NCI-H1436 (cell line): ENCODE measurements around the gene RAD51B.
"Not testable (repeated sequence)": the region's sequence is repeated elsewhere in the genome, so short reads cannot be mapped to it uniquely, and the experiment has no call there.

ENCODE experiments used
- DNase-seq: peaks from one replicate; lab custom pipeline; 2025; lab: John Stamatoyannopoulos, UW

The RAD51B gene

DNA sequence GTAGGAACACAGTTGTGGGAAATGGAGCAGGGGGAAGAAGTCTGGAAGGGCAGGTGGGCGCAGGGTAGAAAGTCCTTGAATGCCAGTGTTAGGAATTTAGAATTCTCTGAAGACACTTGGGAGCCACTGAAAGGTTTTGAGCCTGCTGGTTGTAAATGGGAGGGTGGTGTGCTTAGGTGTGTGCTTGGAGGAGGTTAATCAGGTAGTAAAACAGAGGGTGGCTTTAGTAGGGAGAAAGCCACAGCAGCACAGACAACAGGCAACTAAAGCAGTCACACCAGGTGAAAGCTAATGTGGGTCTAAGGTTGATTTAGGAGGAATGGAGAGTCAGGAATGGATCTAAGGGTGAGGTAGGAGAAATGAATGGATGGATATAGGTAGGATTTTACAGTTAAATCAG is 588.2 kb downstream of the RAD51B start:
- no peak for DNase-seq

DNA sequence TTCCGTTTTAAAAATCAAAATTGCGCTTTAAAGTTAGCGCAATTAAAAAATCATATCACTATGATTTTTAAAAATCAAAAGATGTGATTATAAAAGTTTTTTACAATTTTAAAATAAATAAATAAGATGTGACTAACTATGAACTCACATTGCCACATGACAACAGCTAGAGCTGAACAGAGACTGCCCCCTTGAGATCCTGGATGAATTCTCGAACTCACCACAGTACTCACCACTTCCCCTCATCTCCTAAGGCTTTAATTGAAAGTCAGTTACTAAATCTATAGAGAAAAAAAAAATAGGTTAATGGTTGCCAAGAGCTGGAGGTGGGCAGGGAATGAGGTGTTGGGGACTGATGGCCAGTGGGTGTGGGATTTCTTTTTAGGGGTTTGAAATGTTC is 589.1 kb downstream of the RAD51B start:
- no peak for DNase-seq

DNA sequence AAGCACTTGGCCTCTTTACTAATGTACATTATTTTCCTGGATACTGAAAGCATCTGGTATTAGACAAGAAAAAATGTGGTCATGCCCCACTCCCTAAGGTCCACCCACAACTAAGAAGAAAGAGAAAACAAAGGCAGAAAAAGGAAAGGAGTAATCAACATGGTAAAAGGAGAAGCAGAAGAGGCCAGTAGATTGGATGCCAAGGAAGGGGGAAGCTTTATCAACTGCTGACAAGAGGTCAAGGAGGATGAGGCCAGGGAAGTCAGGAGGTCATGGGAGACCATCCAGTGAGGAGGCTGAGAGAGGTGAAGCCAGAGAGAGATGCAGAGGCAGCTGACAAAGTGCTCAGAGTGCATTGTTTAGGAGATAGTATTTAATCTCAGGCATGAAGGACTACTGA is 589.8 kb downstream of the RAD51B start:
- no peak for DNase-seq

DNA sequence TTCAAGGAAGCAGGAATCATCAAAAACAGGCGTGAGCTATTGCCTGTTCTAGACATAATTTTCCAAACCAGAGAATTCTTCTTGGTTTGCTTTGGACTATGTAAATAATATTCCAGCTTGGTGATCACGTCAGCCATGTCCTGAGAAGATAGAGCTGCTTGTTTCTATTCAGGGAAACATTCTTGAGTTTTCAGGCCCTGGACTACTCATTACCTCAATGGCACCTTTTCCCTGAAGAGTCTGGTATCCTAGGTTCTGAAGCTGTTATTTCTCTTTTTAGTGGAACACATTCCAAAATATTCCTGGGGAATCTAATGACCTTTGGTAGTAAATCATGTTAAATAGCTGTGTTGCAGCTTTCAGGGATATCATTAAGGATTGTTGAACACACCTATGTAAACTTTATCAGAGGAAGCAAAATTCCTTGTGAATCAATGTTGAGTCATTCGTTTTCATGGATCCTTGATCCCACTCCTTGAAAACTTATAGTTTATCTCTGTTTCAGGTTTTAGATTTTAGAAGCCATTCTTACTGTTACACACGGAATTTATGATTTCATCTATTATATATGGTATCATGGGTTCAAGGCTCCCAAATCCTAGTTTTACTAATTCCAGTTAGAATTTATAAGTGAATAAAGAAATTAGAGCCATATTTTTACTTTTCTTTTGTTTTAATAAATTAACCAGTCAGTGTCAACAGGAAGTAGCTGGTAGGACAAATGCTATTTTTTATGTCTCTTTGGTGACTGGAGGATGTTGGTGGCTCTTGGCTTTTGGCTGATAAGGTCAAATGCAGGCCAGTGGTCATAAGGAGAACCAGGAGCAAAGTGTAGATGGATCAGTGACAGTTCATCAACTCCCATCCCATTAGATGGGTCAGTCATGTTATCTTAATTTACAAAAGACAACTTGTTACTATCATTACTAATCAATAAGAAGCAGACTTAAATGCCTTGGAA is 593.2 kb downstream of the RAD51B start:
- no peak for DNase-seq

DNA sequence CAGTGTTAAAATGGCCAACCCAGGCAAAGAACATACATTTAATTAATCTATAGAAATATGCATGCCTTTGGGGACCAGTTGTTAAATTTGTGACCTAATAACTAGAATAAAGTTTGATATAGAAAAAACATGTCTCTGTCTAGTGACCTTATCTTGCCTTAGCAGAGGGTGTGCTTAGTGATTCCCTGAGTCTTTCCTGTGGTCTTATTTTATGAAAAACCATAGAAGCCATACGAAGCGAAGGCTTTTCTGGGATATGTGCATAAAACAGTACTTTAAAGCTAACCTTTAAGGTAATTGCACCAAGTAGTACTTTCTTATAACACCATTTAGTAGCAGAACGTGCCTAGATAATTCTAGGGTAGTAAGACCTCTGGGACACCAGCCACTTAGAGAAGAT is 593.9 kb downstream of the RAD51B start:
- DNase-seq: no peak

DNA sequence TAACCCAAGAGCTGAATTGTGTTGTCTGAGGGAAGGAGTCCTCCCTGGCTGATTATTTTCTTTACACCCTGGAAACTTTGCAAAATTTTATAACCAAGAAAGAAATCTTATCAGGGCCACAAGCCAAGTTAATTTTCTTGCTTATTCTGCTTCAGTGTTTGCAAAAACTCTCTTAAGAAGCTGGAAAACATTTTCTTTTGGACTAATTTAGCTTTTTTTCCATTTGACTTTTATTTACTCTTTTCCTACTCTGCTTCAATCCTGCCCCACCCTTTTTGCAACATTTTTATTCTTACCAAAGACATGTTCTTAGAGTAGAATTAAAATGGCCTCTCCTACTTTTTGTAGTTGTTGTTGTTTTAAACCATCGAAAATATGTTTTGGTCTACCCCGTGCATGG is 594.5 kb downstream of the RAD51B start:
- no peak for DNase-seq

DNA sequence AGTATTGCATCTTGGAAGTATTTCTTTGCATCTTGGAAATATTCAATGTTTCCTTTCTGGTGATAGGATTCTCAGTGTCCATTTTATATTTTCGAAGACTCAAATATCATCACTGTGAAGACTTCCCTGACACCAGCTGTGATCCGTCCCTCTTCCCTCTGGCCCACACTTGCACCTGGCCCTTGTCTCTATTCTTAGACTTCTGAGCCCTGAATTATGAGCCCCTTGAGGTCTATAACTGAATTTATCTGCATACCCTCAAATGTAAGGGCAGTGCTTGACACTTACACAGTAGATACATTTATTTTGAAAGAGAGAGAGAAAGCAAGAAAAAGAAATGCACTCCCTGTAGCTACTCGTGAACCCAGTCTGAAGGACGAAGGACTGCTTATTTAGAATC is 596.6 kb downstream of the RAD51B start:
- DNase-seq: no peak

DNA sequence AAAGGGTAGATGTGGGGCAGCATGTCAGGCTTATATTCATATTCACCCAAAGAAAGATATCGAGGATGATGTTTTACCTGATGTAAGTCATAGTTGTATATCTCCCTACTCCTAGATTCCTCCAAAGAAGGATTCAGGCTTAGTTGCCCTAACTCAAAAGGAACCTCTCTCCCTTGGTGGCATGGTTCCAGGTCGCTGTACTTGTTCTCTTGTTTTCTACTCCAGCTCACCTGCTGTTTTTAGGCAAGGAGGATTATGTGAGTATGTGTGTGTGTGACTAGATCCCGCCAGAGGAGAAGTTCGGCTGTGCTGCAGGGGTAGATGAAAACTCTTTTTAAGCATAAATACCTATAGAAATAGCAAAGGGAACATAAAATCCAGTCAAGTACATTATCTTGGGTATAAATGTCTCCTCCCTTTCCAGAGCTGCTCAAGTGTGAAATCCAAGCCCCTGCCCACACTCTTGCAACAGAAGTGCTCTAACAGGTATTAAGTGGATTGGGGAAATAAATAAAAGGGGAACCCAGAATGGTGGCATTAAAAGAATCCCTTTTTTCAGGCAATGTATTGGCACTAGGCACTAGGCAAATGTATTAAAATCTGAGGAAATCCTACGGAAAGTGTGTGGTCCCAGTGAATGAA is 597.6 kb downstream of the RAD51B start:
- no peak for DNase-seq

DNA sequence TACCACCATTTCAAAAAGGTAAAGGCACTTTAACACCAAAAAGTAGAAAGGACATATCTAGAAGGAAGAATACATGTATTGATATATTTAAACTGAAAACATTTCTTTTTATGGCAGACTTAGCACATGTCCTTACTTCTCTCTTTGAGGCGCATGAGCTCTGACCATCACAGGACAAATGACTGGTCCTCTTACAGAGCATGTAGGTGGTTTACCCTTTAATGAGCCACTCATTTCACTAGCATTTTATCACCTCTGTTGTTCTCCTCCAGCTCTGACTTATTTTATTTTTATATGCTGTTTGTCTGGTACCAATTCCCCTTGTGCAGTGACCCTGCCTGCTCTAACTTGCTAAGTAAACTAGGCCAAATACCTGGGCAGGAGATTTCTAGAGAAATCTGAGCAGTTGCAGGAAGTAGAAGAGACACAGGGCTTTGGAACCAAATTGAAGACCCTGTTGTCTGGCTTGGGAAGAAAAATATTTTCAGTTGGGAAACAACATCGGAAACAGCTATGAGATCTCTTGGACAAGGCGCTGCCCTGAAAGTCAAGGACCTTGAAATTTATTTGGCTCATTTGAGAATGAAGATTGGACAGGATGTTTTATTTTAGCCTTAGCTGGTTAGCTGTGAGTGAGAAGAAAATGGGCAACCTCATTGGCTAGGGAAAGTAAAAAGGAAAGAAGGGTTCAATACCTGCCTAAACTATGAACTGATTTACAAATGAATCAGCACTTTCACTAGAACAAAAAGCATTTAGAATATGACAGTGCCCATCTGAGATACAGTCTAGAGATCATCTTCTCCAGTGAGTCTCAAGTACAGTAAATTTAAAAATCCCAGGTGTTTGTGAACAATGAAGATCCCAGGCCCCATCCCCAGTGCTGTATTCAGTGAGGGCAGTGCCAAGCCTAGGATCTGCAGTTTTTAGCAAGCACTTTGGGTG is 598.9 kb downstream of the RAD51B start:
- no peak for DNase-seq

DNA sequence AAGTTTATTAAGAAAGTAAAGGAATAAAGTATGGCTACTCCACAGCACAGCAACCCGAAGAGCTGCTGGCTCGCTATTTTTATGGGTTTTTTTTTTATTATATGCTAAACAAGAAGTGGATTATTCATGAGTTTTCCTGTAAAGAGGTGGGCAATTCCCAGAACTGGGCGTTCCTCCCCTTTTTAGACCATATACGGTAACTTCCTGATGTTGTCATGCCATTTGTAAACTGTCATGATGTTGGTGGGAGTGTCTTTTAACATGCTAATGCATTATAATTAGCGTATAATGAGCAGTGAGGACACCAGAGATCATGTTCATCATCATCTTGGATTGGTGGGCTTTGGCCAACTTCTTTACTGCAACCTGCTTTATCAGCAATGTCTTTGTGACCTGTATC is 600.8 kb downstream of the RAD51B start:
- DNase-seq: no peak

DNA sequence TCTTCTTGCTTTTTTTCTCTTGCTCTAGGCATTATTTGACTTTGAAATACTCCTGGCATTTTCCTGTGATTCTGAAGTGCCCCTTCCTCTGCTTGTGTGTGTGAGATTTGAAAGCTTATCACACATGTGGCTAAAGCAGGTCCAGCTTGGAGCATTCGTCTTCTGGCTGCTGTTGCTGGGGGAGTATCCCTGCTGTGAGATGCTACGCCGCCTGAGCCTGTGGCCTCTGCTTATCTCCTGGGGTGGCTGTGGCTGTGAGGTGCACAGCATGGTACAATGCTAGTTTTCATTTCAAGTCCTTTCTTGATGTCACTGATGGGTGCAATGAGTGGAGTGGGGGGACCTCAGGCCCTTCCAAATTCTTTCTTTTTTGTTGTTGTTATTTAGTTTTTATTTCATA is 601.5 kb downstream of the RAD51B start:
- DNase-seq: no peak

DNA sequence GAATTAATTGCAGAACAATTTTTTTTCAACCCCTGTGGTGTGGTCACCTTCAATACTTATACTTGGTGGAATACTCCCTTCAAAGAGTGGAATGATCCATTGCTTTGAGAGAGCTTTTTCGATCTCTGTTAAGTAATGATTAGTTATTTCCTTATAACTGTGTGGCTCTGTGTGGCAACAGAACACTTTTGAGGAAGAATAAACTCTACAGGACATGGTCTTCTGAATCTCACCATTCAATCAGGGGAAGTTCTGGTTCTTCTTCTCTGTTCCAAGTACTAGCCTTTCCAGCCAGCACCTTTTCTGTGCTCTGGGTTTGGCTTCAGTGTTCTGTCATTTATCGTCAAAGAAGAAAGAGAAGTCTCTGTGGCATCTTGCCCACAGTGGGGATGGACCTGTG is 604.1 kb downstream of the RAD51B start:
- no peak for DNase-seq

DNA sequence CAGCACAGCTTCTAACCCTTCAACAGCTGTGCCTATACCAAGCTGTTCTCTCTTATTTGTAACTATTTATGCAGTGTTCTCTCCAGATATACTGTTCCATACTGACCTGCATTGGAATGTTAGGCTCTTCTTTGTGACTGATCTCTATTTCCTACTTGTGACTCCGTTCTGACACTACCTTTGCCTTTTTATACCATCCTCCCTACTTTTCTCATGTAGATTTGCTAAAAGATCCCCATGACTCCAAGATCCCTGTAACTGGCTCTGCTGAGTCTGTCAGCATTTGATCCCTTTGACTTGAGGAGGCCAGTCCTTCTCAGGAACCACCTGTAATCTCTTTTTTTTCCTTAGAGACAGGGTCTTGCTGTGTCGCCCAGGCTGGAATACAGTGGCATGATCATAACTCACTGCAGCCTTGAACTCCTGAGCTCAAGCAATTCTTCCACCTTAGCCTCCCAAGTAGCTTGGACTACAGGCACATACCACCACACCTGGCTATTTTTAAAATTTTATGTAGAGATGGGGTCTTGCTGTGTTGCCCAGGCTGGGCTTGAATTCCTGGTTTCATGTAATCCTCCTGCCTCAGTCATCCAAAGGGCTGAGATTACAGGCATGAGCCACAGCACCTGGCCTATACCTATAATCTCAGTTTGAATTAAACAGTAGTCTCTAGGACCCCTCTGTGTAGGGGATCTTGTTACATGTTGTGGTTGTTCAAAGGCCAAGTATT is 605.0 kb downstream of the RAD51B start:
- no peak for DNase-seq

DNA sequence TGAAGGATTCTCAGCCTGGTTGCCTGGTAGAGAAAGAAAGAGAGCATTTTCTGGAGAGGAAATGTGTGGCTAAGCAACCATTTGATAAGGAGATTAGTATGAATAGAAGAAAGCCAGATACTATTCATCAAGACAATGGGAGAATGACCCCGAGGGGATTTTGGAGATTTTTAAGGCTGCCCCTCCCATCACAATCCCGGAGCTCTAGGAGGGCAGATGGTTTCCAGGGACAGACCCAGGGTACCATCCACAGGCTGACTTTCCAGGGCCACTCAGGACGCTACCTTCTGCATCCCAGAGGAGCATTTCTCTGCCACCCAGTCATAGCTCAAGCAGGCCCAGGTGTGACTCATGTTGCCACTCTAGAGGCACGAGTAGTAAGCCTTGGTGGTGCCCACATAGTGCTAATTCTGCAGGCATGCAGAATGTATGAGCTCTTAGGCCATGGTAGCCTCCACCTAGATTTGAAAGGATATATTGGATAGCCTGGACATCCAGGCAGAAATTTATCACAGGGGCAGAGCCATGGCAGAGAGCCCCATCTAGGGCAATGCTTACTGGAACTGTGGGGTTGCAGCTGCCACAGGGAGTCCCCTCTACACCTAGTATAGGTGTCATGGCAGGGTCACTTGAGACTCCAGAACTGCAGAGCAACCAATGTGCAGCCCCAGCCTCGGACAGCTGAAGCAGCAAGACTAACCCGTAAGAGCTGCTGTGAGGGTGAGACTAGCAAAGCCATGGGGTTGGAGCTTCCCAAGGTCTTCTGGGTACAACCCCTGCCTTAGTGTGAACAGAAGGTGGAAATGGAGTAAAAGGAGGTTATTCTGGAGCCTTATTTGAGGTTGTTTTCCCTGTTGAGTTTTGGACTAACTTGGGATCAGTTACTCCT is 607.3 kb downstream of the RAD51B start:
- no peak for DNase-seq

DNA sequence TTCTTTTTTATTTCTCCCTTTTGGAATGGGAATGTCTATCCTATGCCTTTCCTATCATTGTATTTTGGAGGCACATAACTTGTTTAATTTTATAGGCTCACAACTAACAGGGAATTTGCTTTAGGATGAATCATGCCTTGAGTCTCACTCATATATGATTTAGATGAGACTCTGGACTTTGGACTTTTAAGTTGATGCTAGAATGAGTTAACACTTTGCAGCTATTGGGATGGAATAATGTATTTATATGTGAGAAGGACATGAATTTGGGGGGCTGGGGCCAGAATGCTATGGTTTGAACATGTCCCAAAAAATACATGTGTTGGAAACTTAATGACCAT is 607.9 kb downstream of the RAD51B start:
- no peak for DNase-seq

DNA sequence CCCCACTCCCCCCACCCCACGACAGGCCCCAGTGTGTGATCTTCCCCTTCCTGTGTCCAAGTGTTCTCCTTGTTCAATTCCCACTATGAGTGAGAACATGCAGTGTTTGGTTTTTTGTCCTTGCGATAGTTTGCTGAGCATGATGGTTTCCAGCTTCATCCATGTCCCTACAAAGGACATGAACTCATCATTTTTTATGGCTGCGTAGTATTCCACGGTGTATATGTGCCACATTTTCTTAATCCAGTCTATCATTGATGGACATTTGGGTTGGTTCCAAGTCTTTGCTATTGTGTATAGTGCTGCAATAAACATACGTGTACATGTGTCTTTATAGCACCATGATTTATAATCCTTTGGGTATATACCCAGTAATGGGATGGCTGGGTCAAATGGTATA is 609.3 kb downstream of the RAD51B start:
- not testable (repeated sequence) for DNase-seq

DNA sequence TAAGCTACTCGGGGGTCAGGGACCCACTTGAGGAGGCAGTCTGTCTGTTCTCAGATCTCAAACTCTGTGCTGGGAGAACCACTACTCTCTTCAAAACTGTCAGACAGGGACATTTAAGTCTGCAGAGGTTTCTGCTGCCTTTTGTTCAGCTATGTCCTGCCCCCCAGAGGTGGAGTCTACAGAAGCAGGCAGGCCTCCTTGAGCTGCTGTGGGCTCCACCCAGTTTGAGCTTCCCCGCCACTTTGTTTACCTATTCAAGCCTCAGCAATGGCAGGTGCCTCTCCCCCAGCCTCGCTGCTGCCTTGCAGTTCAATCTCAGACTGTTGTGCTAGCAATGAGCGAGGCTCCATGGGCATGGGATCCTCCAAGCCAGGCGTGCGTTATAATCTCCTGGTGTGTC is 614.6 kb downstream of the RAD51B start:
- DNase-seq: not testable (repeated sequence)

DNA sequence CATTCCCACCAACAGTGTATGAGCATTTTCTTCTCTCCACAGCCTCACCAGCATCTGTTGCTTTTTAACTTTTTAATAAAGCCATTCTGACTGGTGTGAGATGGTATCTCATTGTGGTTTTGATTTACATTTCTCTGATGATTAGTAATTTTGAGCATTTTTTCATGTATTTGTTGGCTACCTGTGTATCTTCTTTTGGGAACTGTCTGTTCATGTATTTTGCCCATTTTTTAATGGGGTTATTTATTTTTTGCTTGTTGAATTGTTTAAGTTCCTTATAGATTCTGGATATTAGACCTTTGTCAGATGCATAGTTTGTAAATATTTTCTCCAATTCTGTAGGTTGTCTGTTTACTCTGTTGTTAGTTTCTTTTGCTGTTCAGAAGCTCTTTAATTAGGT is 616.1 kb downstream of the RAD51B start:
- DNase-seq: not testable (repeated sequence)

DNA sequence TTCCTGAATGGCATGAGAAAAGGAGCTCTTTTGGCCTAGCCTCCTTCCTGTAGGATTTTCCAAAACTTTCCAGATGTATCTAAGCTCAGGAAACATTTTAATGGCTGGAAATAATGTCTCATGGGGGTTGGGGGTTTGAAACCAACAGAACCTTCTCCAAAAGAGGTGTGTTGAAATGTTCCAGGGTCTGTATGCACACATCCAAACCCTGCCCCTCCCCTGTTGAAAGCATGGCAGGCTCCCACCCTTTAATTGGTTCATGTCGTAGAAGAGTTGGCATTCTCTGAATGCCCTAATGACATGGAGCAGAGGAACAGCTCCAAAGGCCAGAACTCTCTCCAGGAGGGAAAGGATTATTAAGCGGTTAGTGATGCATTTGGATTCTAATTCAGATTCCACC is 620.1 kb downstream of the RAD51B start:
- no peak for DNase-seq

DNA sequence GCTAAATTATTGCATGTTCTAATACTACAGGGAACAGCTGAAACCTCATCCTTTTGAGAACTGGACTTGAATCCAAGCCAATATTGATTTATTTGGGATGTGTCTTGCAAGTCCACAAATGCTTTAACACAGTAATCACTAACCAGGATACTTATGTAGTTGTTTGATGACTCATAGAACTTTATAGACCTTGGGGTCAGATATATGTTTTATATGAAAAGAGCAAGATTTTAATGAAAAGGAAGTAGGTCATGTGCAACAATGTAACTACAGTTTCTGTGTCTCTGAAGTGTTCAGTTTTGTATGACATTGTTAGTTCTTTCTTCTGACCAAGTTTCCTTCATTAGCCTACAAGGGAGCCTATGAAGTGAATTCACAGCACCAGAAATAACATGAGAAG is 621.2 kb downstream of the RAD51B start:
- no peak for DNase-seq

DNA sequence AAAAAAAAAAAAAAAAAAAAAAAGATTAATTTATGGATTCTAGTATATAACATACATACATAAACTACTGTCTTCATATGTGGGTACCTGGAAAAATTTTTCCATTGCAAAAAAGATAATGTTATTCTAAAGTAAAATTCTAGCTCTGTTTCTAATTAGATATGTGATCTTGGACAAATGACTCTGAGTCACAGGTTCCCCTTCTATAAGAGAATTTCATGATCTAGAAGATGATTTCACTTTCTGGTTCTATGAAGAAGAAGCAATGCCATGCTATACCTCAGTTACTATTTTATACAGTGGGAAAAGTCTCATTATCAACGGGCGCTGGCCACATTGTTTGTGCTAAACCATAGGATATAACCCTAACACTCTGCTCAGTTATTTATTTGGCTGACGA is 622.0 kb downstream of the RAD51B start:
- DNase-seq: no peak
